GM20000 (cell line): ENCODE results near the gene LTB.

Experiments used
- DNase-seq: peaks from one replicate; pipeline ENCODE4 v3.0.0; 2012; ENCODE audit warnings: low spot score
- TF ChIP-seq, protein P1 (sequence below): IDR thresholded peaks from 2 replicates; pipeline ENCODE4 v1.5.1; 2012; ENCODE audit warnings: mild to moderate bottlenecking, control low read depth; ENCODE audit errors: extremely low read depth, missing control alignments

LTB gene

DNA sequence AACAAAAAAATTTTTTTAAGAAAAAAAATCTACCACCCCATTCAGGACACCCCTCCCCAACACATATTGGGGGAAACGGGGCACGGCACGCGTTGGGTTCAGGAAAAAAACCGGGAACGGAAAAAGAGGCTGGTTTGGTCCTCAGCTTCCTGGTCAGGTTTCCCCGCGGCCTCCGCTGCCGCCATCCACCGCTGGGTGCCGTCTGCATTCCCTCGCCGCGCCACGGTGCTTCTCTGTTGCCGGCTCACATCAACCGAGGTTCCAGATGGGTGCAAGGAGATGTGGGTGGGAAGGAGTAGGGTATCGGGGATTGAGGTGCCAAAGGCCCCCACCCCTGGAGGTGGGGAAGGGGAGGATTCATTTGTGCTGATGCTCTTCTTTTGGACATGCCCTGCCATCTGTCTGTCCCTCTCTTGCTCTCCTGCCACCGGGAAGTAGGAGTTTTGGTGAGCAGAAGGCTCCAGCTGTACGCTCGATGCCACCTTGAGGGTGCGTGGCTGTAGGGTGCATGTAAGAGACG lies 47.6 kb downstream of the LTB start:
- TF ChIP-seq, protein P1, sequence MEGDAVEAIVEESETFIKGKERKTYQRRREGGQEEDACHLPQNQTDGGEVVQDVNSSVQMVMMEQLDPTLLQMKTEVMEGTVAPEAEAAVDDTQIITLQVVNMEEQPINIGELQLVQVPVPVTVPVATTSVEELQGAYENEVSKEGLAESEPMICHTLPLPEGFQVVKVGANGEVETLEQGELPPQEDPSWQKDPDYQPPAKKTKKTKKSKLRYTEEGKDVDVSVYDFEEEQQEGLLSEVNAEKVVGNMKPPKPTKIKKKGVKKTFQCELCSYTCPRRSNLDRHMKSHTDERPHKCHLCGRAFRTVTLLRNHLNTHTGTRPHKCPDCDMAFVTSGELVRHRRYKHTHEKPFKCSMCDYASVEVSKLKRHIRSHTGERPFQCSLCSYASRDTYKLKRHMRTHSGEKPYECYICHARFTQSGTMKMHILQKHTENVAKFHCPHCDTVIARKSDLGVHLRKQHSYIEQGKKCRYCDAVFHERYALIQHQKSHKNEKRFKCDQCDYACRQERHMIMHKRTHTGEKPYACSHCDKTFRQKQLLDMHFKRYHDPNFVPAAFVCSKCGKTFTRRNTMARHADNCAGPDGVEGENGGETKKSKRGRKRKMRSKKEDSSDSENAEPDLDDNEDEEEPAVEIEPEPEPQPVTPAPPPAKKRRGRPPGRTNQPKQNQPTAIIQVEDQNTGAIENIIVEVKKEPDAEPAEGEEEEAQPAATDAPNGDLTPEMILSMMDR, result no peak
- no peak for DNase-seq

DNA sequence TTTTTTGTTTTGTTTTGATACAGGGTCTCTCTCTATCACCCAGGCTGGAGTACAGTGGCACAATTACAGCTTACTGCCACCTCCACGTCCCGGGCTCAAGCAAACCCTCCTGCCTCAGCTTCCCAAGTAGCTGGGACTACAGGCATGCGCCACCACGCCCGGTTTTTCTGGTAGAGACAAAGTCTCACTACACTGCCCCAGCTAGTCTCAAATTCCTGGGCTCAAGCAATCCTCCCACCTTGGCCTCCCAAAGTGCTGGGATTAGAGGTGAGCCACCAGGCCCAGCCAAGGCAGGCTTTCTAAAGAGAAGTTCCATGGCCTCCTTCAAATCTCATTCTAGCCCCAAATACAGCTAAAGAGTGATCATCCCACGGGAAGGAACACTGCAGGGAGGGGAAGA lies 48.2 kb downstream of the LTB start:
- no peak for DNase-seq

GRCh38 chr6:31533455-31533841 lies 48.8 kb downstream of the LTB start:
- no peak for DNase-seq
- TF ChIP-seq, protein P1, result no peak

More for the DNA sequence above, 48.2 kb downstream of the LTB start:
- TF ChIP-seq, protein P1, result no peak

DNA sequence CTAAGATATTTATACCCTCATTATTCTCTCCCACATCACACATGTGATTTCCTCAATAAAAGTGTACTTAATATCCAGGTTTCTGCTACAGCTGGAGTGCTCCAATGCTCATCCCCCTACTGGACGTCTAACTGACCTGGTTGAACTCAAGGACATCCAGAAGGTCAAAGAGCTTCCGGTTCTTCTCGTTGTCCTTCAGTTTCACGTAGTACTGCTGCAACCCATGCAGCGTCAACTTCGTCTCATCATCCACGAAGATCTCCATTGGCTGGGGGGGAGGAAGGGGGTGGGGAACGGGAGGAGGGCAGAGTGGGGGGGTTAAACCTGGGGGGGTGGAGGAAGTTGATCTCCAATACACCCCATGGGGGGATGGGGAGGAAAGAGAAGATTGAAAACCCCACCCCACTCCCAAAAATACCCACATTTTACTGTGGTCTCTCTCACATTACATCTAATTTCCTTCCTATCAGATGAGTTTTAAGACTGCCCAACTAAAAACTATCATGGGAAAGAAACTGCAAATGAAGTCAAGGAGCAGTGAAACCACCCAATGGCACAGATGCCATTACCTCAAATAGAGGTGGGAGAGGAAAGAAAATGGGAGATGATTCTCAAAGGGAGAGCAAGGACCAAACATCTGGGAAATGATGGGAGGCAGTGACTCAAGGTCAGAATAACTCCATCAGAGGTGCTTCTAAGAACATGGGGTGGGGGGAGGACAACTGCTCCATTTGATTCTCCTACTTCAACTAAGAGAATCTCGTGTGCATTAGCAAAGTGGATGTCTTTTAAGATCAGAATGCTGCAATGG lies 49.4 kb downstream of the LTB start:
- TF ChIP-seq, protein P1, result no peak

GRCh38 chr6:31531771-31532643 lies 50.2 kb downstream of the LTB start:
- DNase-seq, result no peak
- TF ChIP-seq, protein P1, result no peak

More for the DNA sequence above, 49.4 kb downstream of the LTB start:
- DNase-seq, result no peak

GRCh38 chr6:31531162-31531561 lies 51.1 kb downstream of the LTB start:
- TF ChIP-seq, protein P1, result no peak
- no peak for DNase-seq

DNA sequence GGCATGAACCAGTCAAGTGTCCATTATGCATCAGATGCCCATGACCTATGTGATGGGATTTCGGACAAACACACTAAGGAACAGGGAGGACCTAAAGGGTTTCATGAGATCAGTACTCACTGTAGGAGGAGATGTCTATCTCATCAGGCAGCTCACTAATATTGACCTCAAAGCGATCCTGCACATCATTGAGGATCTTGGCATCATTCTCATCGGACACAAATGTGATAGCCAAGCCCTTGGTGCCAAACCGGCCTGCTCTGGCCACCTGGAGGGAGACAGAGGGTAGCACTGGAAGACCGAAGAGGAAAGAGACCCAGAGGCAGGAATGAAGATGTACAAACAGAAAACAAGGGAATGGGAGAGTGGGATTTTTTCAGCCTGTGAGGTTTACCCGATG lies 51.6 kb downstream of the LTB start:
- TF ChIP-seq, protein P1, result no peak
- no peak for DNase-seq
